ENCODE results near the gene PRPSAP2. TPM values are rescaled to one million over a fixed set of nuclear protein-coding genes. Genes with fewer than 3 reads are reported as not detected.
"Not testable (repeated sequence)": the region's sequence is repeated elsewhere in the genome, so short reads cannot be mapped to it uniquely, and the experiment has no call there.

PRPSAP2 gene
- total RNA-seq, 1 donor from 2014 or later, result 36.9 TPM

DNA sequence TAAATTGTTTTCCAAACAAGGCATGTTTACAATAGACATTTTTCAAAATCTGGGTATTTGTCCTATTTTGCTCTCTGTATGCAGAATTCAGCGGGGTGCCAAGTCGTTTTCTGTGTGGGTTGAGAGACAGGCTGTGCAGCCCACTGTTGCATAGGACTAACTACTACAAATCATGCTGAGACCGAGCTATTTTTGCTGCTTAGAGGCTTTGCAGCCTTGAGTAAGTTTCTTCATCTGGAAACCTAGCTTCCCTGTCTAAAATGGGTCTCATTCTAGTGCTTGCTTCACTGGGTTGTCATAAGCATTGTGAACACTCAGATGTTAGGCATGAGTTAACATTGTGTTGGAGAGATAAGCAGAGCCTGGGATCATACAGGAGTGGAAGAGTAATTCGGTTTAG lies 1.3 kb downstream of the PRPSAP2 start:
- DNase-seq (ENCODE audit: low read depth) (peak; percentile 47), FAIRE-seq (no peak)
- TF ChIP-seq, protein P1, sequence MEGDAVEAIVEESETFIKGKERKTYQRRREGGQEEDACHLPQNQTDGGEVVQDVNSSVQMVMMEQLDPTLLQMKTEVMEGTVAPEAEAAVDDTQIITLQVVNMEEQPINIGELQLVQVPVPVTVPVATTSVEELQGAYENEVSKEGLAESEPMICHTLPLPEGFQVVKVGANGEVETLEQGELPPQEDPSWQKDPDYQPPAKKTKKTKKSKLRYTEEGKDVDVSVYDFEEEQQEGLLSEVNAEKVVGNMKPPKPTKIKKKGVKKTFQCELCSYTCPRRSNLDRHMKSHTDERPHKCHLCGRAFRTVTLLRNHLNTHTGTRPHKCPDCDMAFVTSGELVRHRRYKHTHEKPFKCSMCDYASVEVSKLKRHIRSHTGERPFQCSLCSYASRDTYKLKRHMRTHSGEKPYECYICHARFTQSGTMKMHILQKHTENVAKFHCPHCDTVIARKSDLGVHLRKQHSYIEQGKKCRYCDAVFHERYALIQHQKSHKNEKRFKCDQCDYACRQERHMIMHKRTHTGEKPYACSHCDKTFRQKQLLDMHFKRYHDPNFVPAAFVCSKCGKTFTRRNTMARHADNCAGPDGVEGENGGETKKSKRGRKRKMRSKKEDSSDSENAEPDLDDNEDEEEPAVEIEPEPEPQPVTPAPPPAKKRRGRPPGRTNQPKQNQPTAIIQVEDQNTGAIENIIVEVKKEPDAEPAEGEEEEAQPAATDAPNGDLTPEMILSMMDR (IDR thresholded peaks at IDR 0.05; ENCODE audit: insufficient read depth, low read length, severe bottlenecking), result no peak
- Histone ChIP-seq H3K27me3 (ENCODE audit: control insufficient read depth, insufficient read depth, low read length) (no peaks in the 10 kb centered on the region), H3K4me3 (ENCODE audit: low read depth, low read length) (peak overlapping the region; percentile 72), H3K36me3 (ENCODE audit: control insufficient read depth, insufficient read depth, low read length) (peaks cover 1% of the 10 kb centered on the region)

DNA sequence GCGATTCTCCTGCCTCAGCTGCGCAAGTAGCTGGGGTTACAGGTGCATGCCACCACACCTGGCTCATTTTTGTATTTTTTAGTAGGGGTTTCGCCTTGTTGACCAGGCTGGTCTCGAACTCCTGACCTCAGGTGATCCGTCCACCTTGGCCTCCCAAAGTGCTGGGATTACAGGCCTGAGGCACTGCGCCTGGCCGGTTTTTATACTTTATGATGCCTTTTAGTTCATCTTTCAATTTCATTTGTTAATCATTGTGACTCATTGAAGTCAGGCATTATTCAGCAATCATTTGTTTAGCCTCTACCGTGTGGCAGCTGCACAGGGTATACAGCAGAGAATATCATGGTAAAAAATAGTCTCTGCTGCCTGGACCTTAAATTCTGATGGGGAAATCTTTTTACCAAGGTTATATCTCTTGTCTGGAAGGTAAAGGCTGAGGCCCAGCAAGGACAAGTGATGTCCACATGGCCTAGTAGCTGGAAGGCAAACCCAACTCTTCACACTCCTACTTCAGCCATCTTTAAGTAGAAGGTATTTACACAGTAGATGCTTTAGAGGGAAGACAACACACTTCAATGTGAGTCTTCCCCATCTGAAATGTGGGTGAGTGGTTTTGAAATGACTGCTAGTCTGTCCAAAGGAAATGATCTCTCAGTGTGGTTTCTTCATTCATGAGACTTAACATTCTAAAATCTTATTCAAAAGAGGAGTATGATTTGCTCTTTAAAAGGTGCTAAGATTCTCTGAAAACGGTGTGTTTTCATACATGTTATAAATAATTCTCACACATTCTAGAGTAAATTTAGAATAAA lies 2.4 kb downstream of the PRPSAP2 start:
- TF ChIP-seq, protein P1 (IDR thresholded peaks at IDR 0.05; ENCODE audit: insufficient read depth, low read length, severe bottlenecking), result no peak
- DNase-seq (ENCODE audit: low read depth), result peak; percentile 54

DNA sequence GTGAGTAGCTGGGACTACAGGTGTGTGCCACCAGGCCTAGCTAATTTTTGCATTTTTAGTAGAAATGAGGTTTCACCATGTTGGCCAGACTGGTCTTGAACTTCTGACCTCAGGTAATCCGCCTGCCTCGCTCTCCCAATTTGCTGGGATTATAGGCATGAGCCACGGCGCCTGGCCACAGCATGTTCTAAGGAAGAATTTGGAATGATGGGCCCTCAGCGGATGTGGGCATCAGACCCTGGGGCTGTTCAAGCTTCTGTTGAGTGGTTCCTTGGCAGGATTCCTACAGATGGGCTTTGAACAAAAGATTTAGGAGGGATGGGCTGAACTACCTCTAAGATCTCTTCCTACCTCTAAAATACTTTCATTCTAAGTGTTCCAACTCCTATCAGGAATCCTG lies 4.1 kb downstream of the PRPSAP2 start:
- DNase-seq (ENCODE audit: low read depth), result no peak
- Histone ChIP-seq H3K4me3 (ENCODE audit: low read depth, low read length) (no peak overlapping the region), H3K27me3 (ENCODE audit: control insufficient read depth, insufficient read depth, low read length) (no peaks in the 10 kb centered on the region), H3K36me3 (ENCODE audit: control insufficient read depth, insufficient read depth, low read length) (peaks cover 6% of the 10 kb centered on the region)
- FAIRE-seq, result no peak
- TF ChIP-seq, protein P1 (IDR thresholded peaks at IDR 0.05; ENCODE audit: insufficient read depth, low read length, severe bottlenecking), result no peak

More for the DNA sequence above, 2.4 kb downstream of the PRPSAP2 start:
- Histone ChIP-seq H3K36me3 (ENCODE audit: control insufficient read depth, insufficient read depth, low read length) (peaks cover 3% of the 10 kb centered on the region), H3K4me3 (ENCODE audit: low read depth, low read length) (no peak overlapping the region), H3K27me3 (ENCODE audit: control insufficient read depth, insufficient read depth, low read length) (no peaks in the 10 kb centered on the region)
- no peak for FAIRE-seq

DNA sequence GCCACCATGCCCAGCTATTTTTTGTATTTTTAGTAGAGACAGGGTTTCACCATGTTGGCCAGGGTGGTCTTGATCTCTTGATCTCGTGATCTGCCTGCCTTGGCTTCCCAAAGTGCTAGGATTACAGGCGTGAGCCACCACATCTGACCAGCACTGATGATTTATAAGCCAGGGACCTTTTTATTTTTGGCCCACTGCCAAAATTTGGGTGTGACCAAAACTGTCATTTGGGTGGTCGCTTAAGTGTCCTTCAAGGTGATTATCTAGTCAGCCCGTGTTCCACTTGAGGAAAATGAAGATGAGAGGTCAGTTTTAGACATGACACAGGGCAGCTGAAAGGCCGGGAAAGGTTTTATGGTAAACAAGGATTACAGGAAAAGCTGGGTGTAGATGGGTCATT lies 7.1 kb downstream of the PRPSAP2 start:
- not testable (repeated sequence) for H3K27me3 ChIP-seq (ENCODE audit: control insufficient read depth, insufficient read depth, low read length); H3K36me3 ChIP-seq (ENCODE audit: control insufficient read depth, insufficient read depth, low read length); H3K4me3 ChIP-seq (ENCODE audit: low read depth, low read length); DNase-seq (ENCODE audit: low read depth); FAIRE-seq

DNA sequence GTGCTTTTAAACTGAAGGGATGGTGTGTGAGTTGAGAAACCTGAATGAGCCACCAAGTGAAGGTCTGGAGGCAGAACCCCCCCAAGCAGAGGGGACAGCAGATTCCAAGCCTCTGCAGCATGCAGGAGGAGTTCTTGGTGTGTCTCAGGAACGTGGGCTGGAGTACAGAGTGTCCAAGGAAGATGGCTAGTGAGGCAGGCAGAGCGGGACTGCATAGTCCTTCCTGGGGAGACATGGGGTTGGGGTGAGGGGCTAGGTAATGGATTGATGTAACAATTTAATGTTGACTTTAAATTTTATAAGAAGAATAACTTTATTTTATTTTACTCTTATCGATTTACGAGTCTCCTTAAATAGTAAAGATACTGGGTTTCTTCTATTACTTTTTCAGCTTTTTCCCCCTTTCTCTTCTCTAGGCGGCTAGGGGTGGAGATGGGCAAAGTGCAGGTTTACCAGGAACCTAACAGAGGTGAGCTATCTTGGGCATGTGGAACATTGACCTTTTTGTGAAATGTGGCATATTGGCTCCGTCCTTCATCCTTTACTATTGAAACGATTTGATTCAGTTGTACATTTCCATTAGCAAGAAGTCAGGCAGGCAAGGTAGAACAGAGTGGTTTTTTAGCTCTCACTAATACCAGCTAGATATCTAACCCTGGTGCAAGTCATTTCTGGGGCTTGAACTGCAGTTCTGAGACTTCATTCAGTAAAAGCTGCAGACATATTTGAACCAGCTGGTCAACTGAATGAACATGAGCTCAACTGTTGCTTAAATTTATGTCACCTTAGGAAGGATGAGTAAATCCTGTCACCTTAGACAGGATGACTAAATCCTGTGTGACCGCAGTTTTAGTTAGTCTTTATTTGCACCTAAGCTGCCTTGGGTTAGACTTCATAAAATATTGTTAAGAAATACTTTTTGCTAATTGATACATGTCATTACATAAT lies 9.2 kb downstream of the PRPSAP2 start:
- DNase-seq (ENCODE audit: low read depth) (no peak), FAIRE-seq (no peak)
- Histone ChIP-seq H3K36me3 (ENCODE audit: control insufficient read depth, insufficient read depth, low read length) (peaks cover 9% of the 10 kb centered on the region), H3K4me3 (ENCODE audit: low read depth, low read length) (no peak overlapping the region), H3K27me3 (ENCODE audit: control insufficient read depth, insufficient read depth, low read length) (no peaks in the 10 kb centered on the region)
- TF ChIP-seq, protein P1 (IDR thresholded peaks at IDR 0.05; ENCODE audit: insufficient read depth, low read length, severe bottlenecking), result no peak

DNA sequence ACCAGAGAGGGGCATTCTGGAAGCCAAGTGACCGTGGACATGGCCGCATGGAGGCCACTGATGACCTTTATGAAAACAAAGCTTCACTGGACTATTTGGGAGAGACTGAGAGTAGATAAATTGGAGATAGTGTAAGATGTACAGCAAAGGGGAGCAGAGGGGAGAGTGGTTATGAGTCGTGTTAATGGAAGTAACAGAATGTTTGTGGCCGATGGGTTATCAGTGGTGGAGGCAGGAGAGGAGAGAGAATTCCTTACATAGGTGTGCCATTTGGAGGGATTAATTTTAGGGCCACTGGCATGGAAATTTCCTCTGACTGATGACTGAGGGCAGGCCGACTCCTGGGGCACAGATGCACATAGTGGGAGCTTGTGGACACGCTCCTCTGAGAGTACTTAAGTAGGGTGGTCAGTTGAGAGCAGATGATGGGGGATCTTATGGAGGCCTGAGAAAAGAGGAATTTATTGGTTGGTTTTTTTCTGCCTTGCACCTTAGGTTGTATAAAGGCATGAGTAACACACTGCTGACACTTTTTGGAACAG lies 19.2 kb downstream of the PRPSAP2 start:
- DNase-seq (ENCODE audit: low read depth) (peak; percentile 33), FAIRE-seq (peak; percentile 36)
- Histone ChIP-seq H3K4me3 (ENCODE audit: low read depth, low read length) (no peak overlapping the region), H3K36me3 (ENCODE audit: control insufficient read depth, insufficient read depth, low read length) (peaks cover 16% of the 10 kb centered on the region), H3K27me3 (ENCODE audit: control insufficient read depth, insufficient read depth, low read length) (no peaks in the 10 kb centered on the region)
- TF ChIP-seq, protein P1 (IDR thresholded peaks at IDR 0.05; ENCODE audit: insufficient read depth, low read length, severe bottlenecking), result no peak

Data from bronchial epithelial cell (primary cell).